Colonic mucosa (tissue), 4 donors: ENCODE data around the gene EXOC1. TPM values are rescaled to one million over a fixed set of nuclear protein-coding genes. Genes with fewer than 3 reads are reported as not detected.

ENCODE experiments used
- DNase-seq: peaks from one replicate; pipeline ENCODE4 v3.0.0-alpha.2; 2020
- H3K27ac ChIP-seq: fragments of 200-600 bp; one replicate; pipeline ENCODE4 v1.8.0; 2021
- H3K27me3 ChIP-seq: fragments of 200-600 bp; one replicate; pipeline ENCODE4 v1.8.0; 2021
- H3K36me3 ChIP-seq: fragments of 200-600 bp; one replicate; pipeline ENCODE4 v1.8.0; 2021
- H3K4me1 ChIP-seq: fragments of 200-600 bp; one replicate; pipeline ENCODE4 v1.8.0; 2021; ENCODE audit warnings: mild to moderate bottlenecking
- H3K4me3 ChIP-seq: fragments of 200-600 bp; one replicate; pipeline ENCODE4 v1.8.0; 2021
- H3K9ac ChIP-seq, 2 donors: one replicate each; pipeline ENCODE4 v1.7.0; 2013; ENCODE audit warnings: control low read depth in 2 of 2, low read depth in 2 of 2, low read length in 2 of 2
- H3K9me3 ChIP-seq: fragments of 200-600 bp; one replicate; pipeline ENCODE4 v1.8.0; 2021
- CTCF ChIP-seq: fragments of 200-600 bp; IDR thresholded peaks from one replicate; pipeline ENCODE4 v1.8.0; 2022; ENCODE audit warnings: antibody characterized with exemption, mild to moderate bottlenecking
- intact Hi-C: fragments of 100-400 bp; cut with DNase I; formaldehyde crosslinking; loops from one replicate; pipeline ENCODE4 v1.14.1; 2022
- total RNA-seq, 2 donors: library from RNA; stranded (reverse); fragmentation: NEBNext Ultra II Directional in 1 of 2; extraction: Animal tissue kit (Norgen Biotek cat#: 25700) in 1 of 2; gene quantifications; one replicate each; pipeline ENCODE4 v1.2.1, GENCODE V29; 2021
- donor health status: healthy.
- donor health status: DM: no; HTN: no; CAD: no.
- donor health status: DM: no; HTN: no; CAD: no.

EXOC1 gene
- total RNA-seq, 2 donors from 2014 or later, result 28.9 to 31.8 TPM

GRCh38 chr4:55884851-55885219 lies 31.4 kb downstream of the EXOC1 start:
- Histone ChIP-seq H3K9ac (no peak overlapping the region), H3K9me3 (no peaks in the 10 kb centered on the region), H3K4me3 (no peak overlapping the region), H3K4me1 (no peaks in the 10 kb centered on the region), H3K36me3 (no peaks in the 10 kb centered on the region), H3K27me3 (no peaks in the 10 kb centered on the region), H3K27ac (no peak overlapping the region)
- intact Hi-C loops, result no loop called here
- no peak for TF ChIP-seq CTCF
- DNase-seq, result no peak

- Histone ChIP-seq H3K36me3 (no peaks in the 10 kb centered on the region), H3K27ac (no peak overlapping the region), H3K27me3 (no peaks in the 10 kb centered on the region), H3K9ac (no peak overlapping the region), H3K4me3 (no peak overlapping the region), H3K9me3 (no peaks in the 10 kb centered on the region), H3K4me1 (no peaks in the 10 kb centered on the region)
- TF ChIP-seq CTCF, result no peak
- intact Hi-C loops, result no loop called here
- no peak for DNase-seq
Observed at GRCh38 chr4:55887594-55887993, 34.1 kb downstream of the EXOC1 start.

GRCh38 chr4:55892156-55892555 lies 38.7 kb downstream of the EXOC1 start:
- intact Hi-C loops, result no loop called here
- Histone ChIP-seq H3K27me3 (no peaks in the 10 kb centered on the region), H3K36me3 (no peaks in the 10 kb centered on the region), H3K9me3 (no peaks in the 10 kb centered on the region), H3K27ac (no peak overlapping the region), H3K4me3 (no peak overlapping the region), H3K4me1 (no peaks in the 10 kb centered on the region), H3K9ac (no peak overlapping the region)
- no peak for TF ChIP-seq CTCF
- DNase-seq, result no peak

GRCh38 chr4:55896622-55897021 lies 43.2 kb downstream of the EXOC1 start:
- H3K27ac ChIP-seq, result no peak overlapping the region
- no peaks in the 10 kb centered on the region for H3K4me1 ChIP-seq
- intact Hi-C loops, result no loop called here
- no peaks in the 10 kb centered on the region for H3K36me3 ChIP-seq
- no peak for TF ChIP-seq CTCF
- H3K9me3 ChIP-seq, result no peaks in the 10 kb centered on the region
- H3K9ac ChIP-seq, result no peak overlapping the region
- DNase-seq, result no peak
- no peaks in the 10 kb centered on the region for H3K27me3 ChIP-seq
- no peak overlapping the region for H3K4me3 ChIP-seq

GRCh38 chr4:55902677-55903076 lies 49.2 kb downstream of the EXOC1 start:
- Histone ChIP-seq H3K36me3 (no peaks in the 10 kb centered on the region), H3K4me1 (no peaks in the 10 kb centered on the region), H3K27me3 (no peaks in the 10 kb centered on the region), H3K9ac (no peak overlapping the region), H3K9me3 (no peaks in the 10 kb centered on the region), H3K27ac (no peak overlapping the region), H3K4me3 (no peak overlapping the region)
- no peak for TF ChIP-seq CTCF
- DNase-seq, result no peak
- intact Hi-C loops, result no loop called here

GRCh38 chr4:55903577-55903976 lies 50.1 kb downstream of the EXOC1 start:
- no peaks in the 10 kb centered on the region for H3K4me1 ChIP-seq
- TF ChIP-seq CTCF, result no peak
- H3K9ac ChIP-seq, result no peak overlapping the region
- no peak overlapping the region for H3K27ac ChIP-seq
- intact Hi-C loops, result no loop called here
- H3K9me3 ChIP-seq, result no peaks in the 10 kb centered on the region
- H3K27me3 ChIP-seq, result no peaks in the 10 kb centered on the region
- DNase-seq, result no peak
- no peaks in the 10 kb centered on the region for H3K36me3 ChIP-seq
- no peak overlapping the region for H3K4me3 ChIP-seq
